ENCODE measurements around the gene NDFIP2.

The NDFIP2 gene

GRCh38 chr13:79538757-79539156 is 57.8 kb downstream of the NDFIP2 start:
- POLR2A ChIA-PET, result no interaction called here
- no peak for DNase-seq (ENCODE audit: extremely low spot score)
- CTCF ChIA-PET, result interaction anchor here (1.1 to 4.7 kb wide), 3 partner anchors 9 to 113 kb away, joined by 3 to 152 read pairs (median 5); no protein-coding TSS in a partner anchor
- no peak for TF ChIP-seq CTCF (IDR thresholded peaks at IDR 0.05; ENCODE audit: control extremely low read depth, extremely low read depth, low read depth, missing control alignments)

- POLR2A ChIA-PET, result no interaction called here
- CTCF ChIA-PET, result interaction anchor here (0.9 to 4.7 kb wide), 23 partner anchors 9 to 149 kb away, joined by 3 to 152 read pairs (median 4); partner anchors contain the start of gene RBM26
- no peak for TF ChIP-seq CTCF (IDR thresholded peaks at IDR 0.05; ENCODE audit: control extremely low read depth, extremely low read depth, low read depth, missing control alignments)
- DNase-seq (ENCODE audit: extremely low spot score), result no peak
Measured at GRCh38 chr13:79540504-79540903, 59.5 kb downstream of the NDFIP2 start.

- CTCF ChIA-PET, result interaction anchor here (0.6 to 4.7 kb wide), 16 partner anchors 8 to 150 kb away, joined by 3 to 152 read pairs (median 4); partner anchors contain the start of genes NDFIP2 and RBM26
- peak; percentile 22 for DNase-seq (ENCODE audit: extremely low spot score)
- POLR2A ChIA-PET, result no interaction called here
Measured at GRCh38 chr13:79541426-79542049, 60.6 kb downstream of the NDFIP2 start.

GRCh38 chr13:79543883-79544282 is 62.9 kb downstream of the NDFIP2 start:
- no peak for DNase-seq (ENCODE audit: extremely low spot score)
- ChIA-PET CTCF (interaction anchor here (1.0 to 6.1 kb wide), 14 partner anchors 9 to 1303 kb away, joined by 3 to 103 read pairs (median 4); partner anchors contain the start of gene NDFIP2), POLR2A (no interaction called here)
- no peak for TF ChIP-seq CTCF (IDR thresholded peaks at IDR 0.05; ENCODE audit: control extremely low read depth, extremely low read depth, low read depth, missing control alignments)

More at GRCh38 chr13:79541426-79542049, 60.6 kb downstream of the NDFIP2 start:
- peak; percentile 66 for TF ChIP-seq CTCF (IDR thresholded peaks at IDR 0.05; ENCODE audit: control extremely low read depth, extremely low read depth, low read depth, missing control alignments)

- CTCF ChIA-PET, result interaction anchor here (1.3 to 6.1 kb wide), 2 partner anchors 9 to 124 kb away, joined by 3 to 103 read pairs; no protein-coding TSS in a partner anchor
- no peak for DNase-seq (ENCODE audit: extremely low spot score)
- TF ChIP-seq CTCF (IDR thresholded peaks at IDR 0.05; ENCODE audit: control extremely low read depth, extremely low read depth, low read depth, missing control alignments), result no peak
- POLR2A ChIA-PET, result no interaction called here
Measured at GRCh38 chr13:79547211-79548195, 66.5 kb downstream of the NDFIP2 start.

GRCh38 chr13:79548902-79549301 is 67.9 kb downstream of the NDFIP2 start:
- ChIA-PET POLR2A (no interaction called here), CTCF (interaction anchor here (1.2 kb wide), 1 partner anchor 7 kb away, joined by 3 read pairs; no protein-coding TSS in a partner anchor)
- TF ChIP-seq CTCF (IDR thresholded peaks at IDR 0.05; ENCODE audit: control extremely low read depth, extremely low read depth, low read depth, missing control alignments), result no peak
- no peak for DNase-seq (ENCODE audit: extremely low spot score)

All from GM10248 (cell line).